GM23338 (cell line): ENCODE data around the gene LCE1F.

Experiments used
- CREB1 ChIP-seq: fragments of 250-450 bp; sonication (Bioruptor Pico); IDR thresholded peaks from 2 replicates; pipeline ENCODE4 v1.5.0; 2020; ENCODE audit warnings: low read depth, mild to moderate bottlenecking, moderate library complexity
- CTCF ChIP-seq, 2 experiments: fragments of 200-600 bp in 1 of 2; sonication (generic) in 1 of 2; conservative IDR thresholded peaks; 2 replicates each; pipeline versions ENCODE4 v1.5.1 to v1.6.1; 2016 to 2017; ENCODE audit warnings: antibody characterized with exemption in 2 of 2, low read depth in 2 of 2, mild to moderate bottlenecking in 2 of 2, moderate library complexity in 1 of 2
- ETS1 ChIP-seq: IDR thresholded peaks from 2 replicates; pipeline ENCODE4 v1.6.1; 2016; ENCODE audit warnings: antibody characterized with exemption
- EZH2 ChIP-seq: fragments of 200-600 bp; sonication (generic); IDR thresholded peaks from one replicate; pipeline ENCODE4 v1.8.0; 2017; ENCODE audit warnings: antibody characterized with exemption, mild to moderate bottlenecking, low read depth; ENCODE audit not compliant: unreplicated experiment
- EZH2phosphoT487 ChIP-seq: fragments of 200-600 bp; sonication (generic); IDR thresholded peaks from one replicate; pipeline ENCODE4 v1.8.1; 2018; ENCODE audit warnings: antibody characterized with exemption; ENCODE audit not compliant: unreplicated experiment
- JUNB ChIP-seq: IDR thresholded peaks from one replicate; pipeline ENCODE4 v1.6.1; 2016; ENCODE audit warnings: antibody characterized with exemption; ENCODE audit not compliant: unreplicated experiment
- POLR2AphosphoS5 ChIP-seq: IDR thresholded peaks from 2 replicates; pipeline ENCODE4 v1.6.1; 2016; ENCODE audit warnings: antibody characterized with exemption, low read depth
- REST ChIP-seq: IDR thresholded peaks from one replicate; pipeline ENCODE4 v1.6.1; 2018; ENCODE audit warnings: antibody characterized with exemption; ENCODE audit not compliant: unreplicated experiment
- STAT1 ChIP-seq: IDR thresholded peaks from one replicate; pipeline ENCODE4 v1.6.1; 2016; ENCODE audit warnings: antibody characterized with exemption; ENCODE audit not compliant: unreplicated experiment
- ZNF114 ChIP-seq: fragments of 250-450 bp; sonication (Bioruptor Pico); IDR thresholded peaks from 2 replicates; pipeline ENCODE4 v1.5.0; 2020; ENCODE audit warnings: mild to moderate bottlenecking, moderate library complexity
- ZNF331 ChIP-seq: fragments of 250-450 bp; sonication (Bioruptor Pico); IDR thresholded peaks from 2 replicates; pipeline ENCODE4 v1.5.0; 2020; ENCODE audit warnings: low read depth, mild to moderate bottlenecking, moderate library complexity
- ZNF462 ChIP-seq: fragments of 250-450 bp; sonication (Bioruptor Pico); IDR thresholded peaks from 2 replicates; pipeline ENCODE4 v1.5.0; 2020; ENCODE audit warnings: mild to moderate bottlenecking, moderate library complexity

DNA sequence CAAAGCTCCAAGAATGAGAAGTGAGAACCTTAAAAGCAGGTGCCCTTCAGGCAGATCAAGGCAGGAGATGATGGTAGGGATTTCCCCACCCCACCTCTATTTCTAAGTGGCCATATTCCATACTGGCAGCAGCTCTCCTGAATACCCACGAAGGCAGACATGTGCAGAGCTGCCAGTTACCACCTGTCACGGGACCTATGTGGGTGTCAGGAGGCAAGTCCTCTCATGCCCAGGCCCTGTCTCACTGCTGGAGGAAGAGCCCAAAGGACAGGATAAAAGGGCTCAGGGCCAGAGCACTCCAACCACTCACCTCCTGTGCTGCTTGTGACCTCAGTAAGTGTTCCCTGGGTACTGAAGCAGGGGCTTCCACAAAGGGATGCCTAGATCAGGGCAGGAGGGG lies 36.1 kb downstream of the LCE1F start:
- no peak for TF ChIP-seq CTCF (conservative IDR thresholded peaks at IDR 0.05; ENCODE audit: low read depth in 2 of 2)
- no peak for TF ChIP-seq EZH2phosphoT487
- no peak for TF ChIP-seq REST
- no peak for TF ChIP-seq POLR2AphosphoS5
- no peak for TF ChIP-seq EZH2
- no peak for TF ChIP-seq ZNF331 (CRISPR knock-in tag)
- TF ChIP-seq JUNB, result no peak
- TF ChIP-seq ZNF114, result no peak
- no peak for TF ChIP-seq CREB1
- TF ChIP-seq ETS1, result no peak
- no peak for TF ChIP-seq ZNF462 (CRISPR knock-in tag)
- no peak for TF ChIP-seq STAT1
